GM19025 (cell line): ENCODE results near the gene LOXL1.

Source experiments
- ATAC-seq: cut with Tn5 transposase; IDR thresholded peaks from one replicate; pipeline ENCODE4 v1.9.1; 2021; ENCODE audit warnings: mild to moderate bottlenecking, low read depth, moderate library complexity; ENCODE audit not compliant: unreplicated experiment

The LOXL1 gene, protein sequence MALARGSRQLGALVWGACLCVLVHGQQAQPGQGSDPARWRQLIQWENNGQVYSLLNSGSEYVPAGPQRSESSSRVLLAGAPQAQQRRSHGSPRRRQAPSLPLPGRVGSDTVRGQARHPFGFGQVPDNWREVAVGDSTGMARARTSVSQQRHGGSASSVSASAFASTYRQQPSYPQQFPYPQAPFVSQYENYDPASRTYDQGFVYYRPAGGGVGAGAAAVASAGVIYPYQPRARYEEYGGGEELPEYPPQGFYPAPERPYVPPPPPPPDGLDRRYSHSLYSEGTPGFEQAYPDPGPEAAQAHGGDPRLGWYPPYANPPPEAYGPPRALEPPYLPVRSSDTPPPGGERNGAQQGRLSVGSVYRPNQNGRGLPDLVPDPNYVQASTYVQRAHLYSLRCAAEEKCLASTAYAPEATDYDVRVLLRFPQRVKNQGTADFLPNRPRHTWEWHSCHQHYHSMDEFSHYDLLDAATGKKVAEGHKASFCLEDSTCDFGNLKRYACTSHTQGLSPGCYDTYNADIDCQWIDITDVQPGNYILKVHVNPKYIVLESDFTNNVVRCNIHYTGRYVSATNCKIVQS

DNA sequence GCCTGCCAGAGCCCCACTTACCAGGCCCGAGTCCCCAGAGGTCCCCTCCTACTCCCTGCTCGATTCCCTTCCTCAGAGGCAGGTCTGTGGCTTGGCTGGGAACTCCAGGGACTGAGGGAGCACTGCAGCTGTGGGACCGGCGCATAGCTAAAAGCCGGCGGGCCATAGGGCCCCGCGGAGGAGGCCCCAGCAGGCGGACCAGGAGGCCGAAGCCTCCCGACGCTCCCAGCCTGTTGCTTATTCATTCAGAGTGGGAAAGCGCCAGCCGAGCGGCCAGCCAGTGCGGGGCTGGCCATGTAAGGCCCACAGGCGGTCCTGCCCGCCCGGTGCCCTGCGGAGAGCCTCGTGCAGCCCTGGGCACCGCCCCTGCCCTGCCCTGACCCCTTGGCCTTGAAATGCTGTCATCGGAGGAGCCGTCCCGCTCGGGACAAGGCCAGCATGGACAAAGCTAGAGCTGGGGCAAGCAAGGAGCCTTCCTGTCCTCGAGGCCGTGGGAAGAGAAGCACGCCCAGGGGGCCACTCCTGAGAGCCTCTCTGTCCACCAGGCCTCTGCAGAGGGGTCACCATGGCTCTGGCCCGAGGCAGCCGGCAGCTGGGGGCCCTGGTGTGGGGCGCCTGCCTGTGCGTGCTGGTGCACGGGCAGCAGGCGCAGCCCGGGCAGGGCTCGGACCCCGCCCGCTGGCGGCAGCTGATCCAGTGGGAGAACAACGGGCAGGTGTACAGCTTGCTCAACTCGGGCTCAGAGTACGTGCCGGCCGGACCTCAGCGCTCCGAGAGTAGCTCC is at the start of gene LOXL1:
LOXL1 (plus strand) TSS at position 244 of the 784 bp plus-strand sequence; CDS start at position 566, 322 bp downstream.
- ATAC-seq = no peak

DNA sequence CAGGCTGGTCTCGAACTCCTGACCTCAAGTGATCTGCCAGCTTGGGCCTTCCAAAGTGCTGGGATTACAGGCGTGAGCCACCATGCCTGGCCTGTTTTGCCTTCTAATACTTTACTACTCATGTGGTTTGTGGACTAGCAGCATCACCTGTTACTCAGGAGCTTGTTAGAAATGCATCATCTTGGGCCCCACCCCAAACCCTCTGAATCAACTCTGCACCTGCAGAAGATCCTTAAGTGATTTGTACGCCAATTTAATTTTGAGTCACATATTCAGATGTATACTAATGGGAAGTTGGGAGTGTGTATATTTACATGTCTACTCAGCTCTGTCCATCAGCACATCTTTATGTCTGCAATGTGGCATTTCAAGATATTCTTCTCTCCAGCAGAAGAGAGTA is 46.8 kb upstream of the LOXL1 start:
- ATAC-seq = no peak

DNA sequence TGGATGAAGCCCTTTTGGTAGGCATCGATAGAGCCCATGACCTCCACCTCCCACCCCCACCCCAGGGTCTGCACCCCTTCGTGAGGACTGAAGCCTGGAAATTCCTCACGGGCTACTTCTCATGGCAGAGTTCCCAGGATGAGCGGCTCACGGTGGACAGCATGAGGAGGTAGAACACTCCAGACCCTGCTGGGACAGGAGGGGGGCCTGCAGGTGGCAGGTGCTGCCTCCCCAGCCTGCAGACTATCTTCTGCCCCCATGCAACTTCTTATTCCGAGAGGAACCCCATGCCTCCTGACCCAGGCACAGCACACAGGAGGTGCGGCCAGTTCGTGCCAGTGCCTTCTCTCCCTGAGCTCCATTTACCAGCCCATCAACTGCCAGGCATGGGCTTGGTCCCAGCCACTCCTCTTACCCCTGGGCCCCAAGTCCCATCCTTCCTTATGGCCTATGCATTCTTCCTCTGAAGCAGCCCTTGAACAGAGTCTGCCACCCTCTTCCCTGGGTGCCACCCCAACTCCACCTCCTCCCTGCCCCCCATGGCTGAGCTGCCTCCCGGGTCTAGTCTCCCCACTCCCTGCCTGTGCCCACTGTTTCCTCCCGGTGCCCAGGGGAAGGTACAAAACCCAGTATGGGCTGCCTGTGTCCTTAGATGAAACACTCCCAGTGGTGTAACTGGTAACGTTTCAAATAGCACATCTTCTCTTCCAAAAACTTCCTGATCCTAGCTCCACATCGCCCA is 44.5 kb upstream of the LOXL1 start:
- ATAC-seq = no peak

DNA sequence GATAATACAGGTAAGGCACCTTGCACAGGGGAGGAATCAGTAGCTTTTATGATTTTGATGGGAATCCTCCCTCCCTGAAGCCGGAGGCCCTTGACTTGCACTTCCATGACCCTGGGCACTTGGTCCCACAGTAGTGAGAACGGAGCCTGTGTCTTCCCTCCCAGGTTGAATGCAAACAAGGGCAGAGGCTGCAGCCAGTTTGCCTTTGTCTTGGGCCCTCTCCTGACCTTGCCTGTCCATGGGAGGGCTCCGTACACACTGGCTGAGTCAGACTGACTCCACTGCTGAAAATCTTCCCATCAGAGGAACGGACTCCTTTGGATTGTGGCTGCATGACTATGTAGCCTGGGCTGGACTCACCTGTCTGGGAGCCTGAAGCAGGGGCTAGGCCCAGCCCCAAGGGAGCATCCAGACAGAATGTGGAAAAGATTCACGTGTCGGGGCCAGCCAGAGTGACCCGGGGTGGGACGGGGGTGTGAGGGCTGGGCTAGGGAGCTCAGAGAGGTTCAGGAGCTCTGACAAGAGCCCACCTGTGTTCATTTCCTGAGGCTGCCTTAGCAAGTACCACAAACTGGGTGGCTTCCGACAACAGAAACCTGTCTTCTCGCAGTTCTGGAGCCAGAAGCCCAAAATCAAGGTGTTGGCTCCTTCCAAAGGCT is 43.4 kb upstream of the LOXL1 start:
- no peak for ATAC-seq

DNA sequence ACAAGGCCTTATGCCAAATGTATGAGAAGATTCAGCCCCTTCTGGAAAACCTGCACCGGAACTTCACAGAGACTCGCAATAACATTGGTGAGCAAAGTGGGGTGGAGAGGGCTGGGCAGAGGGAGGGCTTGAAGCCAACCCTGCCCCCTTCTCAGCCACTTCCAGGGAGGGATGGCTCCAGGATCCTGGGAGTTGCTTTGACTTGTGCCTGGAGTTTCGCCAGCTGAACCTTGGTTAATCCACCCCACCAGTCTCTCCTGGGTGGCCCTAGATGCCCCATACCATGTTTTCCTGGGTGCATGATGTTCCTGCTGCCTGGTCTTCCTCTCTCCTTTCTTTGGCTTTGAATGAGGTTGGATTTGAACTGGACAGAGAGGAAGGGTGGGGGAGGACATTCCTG is 42.1 kb upstream of the LOXL1 start:
- no peak for ATAC-seq

DNA sequence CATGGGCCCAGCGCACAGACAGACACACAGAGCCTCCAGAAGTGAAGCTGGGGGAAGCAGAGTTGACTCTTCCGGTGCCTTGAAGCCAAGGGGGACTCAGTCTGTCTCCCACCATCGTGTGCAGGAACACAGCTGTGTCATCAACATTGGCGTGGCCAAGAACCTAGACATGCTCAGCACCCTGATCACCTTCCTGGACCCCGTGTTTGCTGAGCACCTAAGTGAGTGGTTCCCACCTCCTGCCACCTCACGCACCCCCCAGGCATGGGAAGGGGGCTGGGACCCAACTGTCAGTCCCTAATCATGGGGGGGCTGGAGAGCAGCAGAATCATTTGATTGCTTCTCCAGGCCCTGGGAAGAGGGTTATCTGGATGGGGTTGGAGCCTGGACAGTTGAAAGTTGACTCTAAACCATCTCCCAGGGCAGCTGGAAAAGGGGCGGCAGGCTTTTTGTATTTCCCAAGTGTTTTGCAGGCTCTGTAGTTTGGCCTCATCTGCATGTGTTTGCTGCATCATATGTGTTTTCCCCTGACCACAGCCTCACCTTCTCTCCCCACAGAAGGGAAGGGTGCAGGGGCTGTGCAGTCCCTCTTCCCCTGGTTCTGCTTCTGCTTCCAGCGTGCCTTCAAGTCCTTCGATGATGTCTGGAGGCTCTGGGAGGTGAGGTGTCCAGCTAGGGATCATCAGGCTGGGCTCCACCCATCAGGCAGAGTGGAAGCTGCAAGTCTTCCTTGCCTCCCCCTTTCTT is 40.1 kb upstream of the LOXL1 start:
- no peak for ATAC-seq

DNA sequence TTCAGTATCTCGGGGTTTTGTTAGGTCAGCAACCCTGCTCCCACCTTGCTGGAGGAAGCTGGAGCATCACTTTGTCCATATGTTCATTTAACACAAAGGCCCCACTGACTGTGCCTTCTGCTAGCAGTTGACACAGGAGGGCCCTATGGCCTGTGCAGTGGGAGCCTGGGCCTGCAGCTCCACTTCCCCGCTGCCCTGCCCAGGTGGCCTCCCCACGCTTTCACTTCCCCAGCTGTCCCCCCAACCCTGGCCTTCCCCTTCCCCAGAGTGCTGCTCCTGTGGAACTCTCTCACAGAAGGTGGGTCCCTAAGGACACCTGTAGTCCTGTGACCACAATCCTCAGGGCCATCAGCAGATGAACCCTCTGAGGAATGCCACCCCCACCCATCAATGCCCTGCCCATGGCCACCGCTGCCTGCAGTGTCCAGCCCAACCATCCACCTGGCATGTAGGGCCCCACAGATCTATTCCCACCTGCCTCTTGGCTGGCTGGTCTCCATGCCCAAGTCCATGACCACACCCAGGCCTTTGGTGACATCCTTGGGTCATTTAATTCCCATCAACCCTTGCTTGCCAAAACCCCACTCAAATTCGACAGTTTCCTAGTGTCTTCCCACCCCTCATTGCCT is 39.4 kb upstream of the LOXL1 start:
- no peak for ATAC-seq

DNA sequence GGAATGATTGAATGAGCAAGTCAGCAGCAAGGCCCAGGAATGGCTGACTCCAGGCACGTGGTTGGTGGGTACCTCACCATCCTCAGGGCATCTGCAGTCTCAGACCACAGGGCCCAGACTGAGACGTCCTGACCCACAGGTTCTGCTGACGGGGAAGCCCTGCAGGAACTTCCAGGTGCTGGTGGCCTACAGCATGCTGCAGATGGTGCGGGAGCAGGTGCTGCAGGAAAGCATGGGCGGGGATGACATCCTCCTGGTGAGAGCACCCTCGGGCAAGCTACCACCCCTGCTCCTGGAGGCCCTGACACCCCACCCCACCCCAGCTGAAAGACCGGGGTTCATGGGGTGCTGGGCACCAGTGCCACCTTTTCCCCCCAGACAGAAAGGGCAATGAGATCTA is 38.8 kb upstream of the LOXL1 start:
- no peak for ATAC-seq

DNA sequence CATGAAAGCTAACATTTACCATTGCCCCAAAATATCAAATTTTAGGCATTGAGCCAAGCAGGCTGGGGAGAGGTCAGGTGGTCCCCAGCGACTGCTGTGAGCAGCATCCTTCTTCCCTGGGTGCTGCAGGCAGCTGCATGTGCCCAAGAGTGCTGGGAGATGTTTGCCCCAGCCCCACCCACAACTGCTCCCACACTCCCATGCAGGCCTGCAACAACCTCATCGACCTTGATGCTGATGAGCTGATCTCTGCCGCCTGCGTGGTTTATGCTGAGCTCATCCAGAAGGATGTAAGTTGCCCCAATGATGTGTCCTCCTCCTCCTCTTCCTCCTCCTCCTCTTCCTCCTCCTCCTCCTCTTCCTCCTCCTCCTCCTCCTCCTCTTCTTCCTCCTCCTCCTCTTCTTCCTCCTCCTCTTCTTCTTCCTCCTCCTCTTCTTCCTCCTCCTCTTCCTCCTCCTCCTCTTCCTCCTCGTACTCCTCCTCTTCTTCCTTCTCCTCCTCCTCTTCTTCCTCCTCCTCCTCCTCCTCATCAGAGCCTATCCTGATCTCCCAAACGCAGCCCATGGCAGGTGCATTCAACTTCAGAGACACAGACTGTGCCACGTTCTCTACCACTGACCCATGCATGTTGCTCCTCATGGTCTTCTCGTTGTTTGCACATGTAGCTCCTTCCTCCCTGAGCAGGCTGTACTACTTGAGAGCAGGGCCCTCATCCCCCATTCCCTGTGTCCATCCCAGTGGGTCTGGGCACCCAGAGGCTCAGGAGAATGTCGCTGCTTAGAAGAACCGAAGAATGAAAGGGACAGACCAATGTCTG is 37.8 kb upstream of the LOXL1 start:
- ATAC-seq = no peak

DNA sequence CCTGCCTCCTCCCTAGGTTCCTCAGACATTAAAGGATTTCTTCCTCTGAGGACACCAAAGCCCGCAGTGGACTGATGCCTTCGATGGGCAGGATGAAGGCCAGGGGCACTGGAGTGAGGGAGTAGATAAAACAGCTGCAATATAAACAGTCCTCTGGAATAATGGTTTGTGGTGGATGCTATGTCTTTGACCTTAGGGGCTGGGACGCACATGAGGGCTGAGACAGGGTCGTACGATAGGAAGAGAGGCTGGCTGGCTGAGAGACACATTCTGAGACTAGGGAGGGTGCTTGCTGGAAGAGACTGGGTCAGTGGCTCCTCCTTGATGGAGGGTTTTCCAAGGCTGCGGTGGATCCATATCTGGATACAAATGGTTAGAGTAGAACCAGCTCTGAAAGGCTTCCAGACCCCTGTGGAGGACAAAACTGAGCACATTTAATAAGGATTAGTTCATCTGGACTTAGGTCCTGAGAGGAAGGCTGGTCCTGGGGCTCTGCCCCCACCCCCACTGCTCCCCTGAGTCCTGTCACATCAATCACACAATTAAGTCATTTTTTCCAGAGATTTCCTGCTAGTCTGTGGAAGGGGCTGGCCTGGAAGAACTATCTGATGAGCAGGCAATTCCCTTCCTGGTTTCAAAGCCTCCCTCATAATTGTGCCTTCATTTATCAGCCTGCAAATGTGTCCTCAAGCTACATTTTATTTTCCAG is 37.1 kb upstream of the LOXL1 start:
- no peak for ATAC-seq

DNA sequence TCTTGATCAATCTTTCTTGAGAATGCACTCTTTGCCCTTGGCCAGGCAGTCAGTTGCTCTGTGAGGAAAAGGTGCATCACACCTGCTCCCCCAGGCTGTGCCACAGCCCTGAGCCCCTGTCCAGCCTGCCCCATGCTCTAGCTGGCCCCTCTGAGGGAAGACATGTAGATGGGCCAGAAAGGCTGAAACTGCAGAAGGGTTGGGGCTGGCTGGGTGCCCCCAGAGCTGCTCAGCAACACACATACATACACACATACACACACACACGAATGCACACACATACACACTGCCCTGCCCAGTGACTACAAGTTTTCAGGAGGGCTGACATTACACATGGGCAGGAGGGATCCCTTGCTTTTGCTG is 36.5 kb upstream of the LOXL1 start:
- ATAC-seq = no peak

DNA sequence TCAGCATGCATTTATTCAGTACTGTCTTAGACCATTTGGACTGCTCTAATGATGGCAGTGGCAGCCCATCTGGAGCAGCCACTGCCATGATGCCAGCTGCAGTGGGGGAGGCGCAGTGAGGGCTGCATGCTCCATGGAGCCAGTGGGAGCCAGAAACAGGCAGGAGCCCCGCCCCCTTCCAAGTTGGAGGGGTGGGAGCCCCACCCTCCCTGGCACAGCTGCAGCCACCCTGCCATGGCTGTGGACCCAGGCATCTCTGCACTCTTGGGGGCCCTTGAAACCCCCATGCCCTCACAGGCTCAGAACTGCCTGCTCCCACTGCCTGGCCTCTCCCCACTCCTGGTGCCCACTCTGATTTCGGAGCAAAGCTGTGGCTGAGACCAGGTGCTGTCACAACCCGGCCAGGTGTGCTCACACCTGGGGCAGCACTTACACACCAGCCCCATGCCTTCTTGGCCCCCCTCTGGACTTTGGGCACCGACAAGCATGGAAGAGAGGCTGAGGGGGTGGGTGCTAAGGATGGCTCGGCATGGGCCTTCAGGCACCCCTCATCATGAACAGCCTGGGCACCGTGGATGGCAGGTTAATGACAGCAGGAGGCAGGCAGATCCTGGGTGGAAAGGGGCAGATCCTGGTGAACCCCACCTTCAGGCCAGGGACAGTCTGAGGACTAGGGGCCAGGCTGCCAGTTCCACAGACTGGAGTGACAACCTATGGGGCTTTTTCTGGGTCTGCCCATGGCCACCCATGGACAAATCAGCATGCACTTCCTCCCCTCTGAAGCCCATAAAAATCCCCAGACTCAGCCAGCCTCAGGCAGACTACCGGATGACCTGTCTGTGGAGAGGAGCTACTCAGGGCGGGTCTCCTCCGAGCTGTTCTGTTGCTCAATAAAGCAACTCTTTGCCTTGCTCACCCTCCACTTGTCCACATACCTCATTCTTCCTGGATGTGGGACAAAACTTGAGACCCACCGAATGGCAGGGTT is 34.6 kb upstream of the LOXL1 start:
- ATAC-seq = no peak

DNA sequence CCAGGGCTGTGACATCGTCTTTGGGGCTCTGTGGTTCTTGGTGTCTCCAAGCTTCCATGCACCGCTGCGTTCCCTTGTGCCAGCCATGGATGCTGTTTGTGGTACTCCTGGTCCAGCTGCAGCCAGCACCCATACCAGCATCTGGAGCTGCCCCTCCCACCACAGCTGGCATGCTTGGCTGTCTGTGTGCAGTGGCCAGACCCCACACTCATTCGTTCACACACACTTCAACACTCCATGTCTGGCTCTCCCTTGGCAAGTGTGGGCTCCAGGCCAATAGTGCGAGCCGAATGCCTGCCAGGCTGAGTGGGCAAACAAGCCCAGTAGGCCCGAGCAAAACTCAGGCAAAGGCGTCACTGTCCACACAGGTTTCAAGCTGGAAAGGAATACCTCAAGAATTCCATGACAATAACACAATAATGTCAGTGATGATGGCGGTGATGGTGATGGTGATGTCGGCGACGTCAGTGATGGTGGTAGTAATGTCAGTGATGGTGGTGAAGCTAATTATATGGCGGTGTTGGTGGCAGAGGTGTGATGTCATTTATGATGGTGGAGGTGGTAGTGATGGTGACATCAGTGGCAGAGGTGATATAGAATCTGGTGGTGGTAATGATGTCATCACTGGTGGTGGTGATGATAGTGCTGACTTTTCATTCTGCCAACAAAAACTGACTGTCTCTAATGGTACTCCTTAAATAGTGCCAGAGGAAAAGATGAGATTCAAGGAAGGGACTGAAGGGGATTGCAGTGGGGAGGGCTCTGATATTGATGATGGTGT is 33.6 kb upstream of the LOXL1 start:
- ATAC-seq = no peak

DNA sequence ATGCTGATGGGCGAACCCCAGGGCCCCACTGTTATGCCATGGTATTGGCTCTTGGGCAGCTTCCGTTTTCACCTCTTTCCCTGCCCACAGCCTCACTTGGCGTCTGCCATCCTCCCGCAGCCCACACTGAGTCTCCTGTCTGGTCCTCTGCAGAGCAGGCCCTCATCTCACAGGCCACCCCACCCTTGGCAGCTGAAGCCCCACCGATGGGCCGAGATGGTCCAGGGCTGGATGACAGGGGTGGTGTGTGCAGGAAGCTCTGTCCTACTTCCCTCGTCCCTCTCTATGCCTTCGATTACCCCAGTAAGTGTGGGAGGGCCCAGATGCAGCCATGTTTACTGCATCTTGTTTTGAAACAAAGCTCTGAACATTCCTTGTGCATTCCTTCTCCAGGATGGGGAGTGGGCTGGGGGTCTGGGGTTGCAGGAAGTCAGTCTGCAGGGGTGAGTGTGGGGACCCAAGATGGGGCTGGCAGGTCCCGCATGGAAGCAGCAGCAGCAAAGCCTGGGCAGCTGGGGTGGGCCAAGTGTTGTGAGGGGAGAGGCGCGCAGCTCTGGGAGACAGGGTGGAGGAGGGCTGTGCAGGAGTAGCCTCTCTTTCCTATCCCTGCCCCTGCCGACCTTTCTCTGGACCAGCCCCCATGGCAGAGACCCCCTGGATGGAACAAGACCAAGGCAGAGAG is 32.0 kb upstream of the LOXL1 start:
- ATAC-seq = no peak
